GM12891 (cell line): Measurements from ENCODE around the gene COL8A2.

Source experiments
- DNase-seq: peaks from one replicate; pipeline ENCODE4 v3.0.0; 2011; ENCODE audit warnings: low spot score; ENCODE audit not compliant: insufficient read length
- FAIRE-seq: peaks from 2 replicates; lab custom pipeline; 2011; peaks lifted over from hg19 to GRCh38; lab: Jason Lieb, UNC
- PAX5 ChIP-seq: IDR thresholded peaks from 2 replicates; pipeline ENCODE4 v1.6.1; 2011; ENCODE audit warnings: low read length, moderate library complexity, mild to moderate bottlenecking; ENCODE audit not compliant: insufficient read depth, severe bottlenecking
- POLR2A ChIP-seq: IDR thresholded peaks from 2 replicates; pipeline ENCODE4 v1.6.1; 2011; ENCODE audit warnings: low read depth, low read length, control low read depth
- POLR2AphosphoS5 ChIP-seq: IDR thresholded peaks from 2 replicates; pipeline ENCODE4 v1.6.1; 2011; ENCODE audit warnings: low read depth, low read length, control low read depth
- POU2F2 ChIP-seq: IDR thresholded peaks from 2 replicates; pipeline ENCODE4 v1.6.1; 2011; ENCODE audit warnings: low read depth, mild to moderate bottlenecking, control low read depth, low read length, moderate library complexity
- SPI1 ChIP-seq: IDR thresholded peaks from 2 replicates; pipeline ENCODE4 v1.6.1; 2011; ENCODE audit warnings: low read depth, low read length, control low read depth
- TAF1 ChIP-seq: IDR thresholded peaks from 2 replicates; pipeline ENCODE4 v1.6.1; 2011; ENCODE audit warnings: low read depth, low read length, control low read depth

COL8A2 gene

GRCh38 chr1:36151134-36151844, 26.3 kb upstream of the COL8A2 start:
- FAIRE-seq: peak; percentile 9
- no peak for DNase-seq
- TF ChIP-seq POU2F2 (no peak), PAX5 (no peak), SPI1 (no peak)

- FAIRE-seq (peak; percentile 87), DNase-seq (peak; percentile 58)
- no peak for TF ChIP-seq TAF1
- TF ChIP-seq SPI1: peak; percentile 47; the same call in 1 of the 2 replicates
- TF ChIP-seq POLR2AphosphoS5: no peak
- TF ChIP-seq POU2F2: 0 out of 2 replicates have a peak, but pooled peaks have one; percentile 7
- TF ChIP-seq PAX5: no peak
- TF ChIP-seq POLR2A: no peak
Observed at GRCh38 chr1:36150296-36151133, 25.5 kb upstream of the COL8A2 start.

DNA sequence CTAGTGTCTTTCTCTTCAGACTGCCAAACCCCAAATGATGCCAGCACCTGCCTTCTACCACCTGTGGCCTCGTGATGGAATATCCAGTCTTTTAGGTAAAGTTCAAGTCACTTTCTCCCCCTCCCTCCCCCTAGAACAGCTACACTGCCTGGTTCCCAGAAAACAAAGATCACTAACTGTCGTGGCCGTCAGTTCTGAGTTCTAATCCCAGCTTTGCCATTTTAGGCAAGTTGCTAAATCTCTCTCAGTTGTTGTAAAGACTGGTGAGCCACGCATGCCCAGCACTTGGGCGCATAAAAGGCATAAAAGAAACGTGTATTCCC, 24.9 kb upstream of the COL8A2 start:
- TF ChIP-seq POU2F2: no peak
- no peak for TF ChIP-seq POLR2A
- no peak for TF ChIP-seq PAX5
- no peak for TF ChIP-seq TAF1
- TF ChIP-seq POLR2AphosphoS5: no peak
- no peak for TF ChIP-seq SPI1
- peak; percentile 75 for FAIRE-seq

DNA sequence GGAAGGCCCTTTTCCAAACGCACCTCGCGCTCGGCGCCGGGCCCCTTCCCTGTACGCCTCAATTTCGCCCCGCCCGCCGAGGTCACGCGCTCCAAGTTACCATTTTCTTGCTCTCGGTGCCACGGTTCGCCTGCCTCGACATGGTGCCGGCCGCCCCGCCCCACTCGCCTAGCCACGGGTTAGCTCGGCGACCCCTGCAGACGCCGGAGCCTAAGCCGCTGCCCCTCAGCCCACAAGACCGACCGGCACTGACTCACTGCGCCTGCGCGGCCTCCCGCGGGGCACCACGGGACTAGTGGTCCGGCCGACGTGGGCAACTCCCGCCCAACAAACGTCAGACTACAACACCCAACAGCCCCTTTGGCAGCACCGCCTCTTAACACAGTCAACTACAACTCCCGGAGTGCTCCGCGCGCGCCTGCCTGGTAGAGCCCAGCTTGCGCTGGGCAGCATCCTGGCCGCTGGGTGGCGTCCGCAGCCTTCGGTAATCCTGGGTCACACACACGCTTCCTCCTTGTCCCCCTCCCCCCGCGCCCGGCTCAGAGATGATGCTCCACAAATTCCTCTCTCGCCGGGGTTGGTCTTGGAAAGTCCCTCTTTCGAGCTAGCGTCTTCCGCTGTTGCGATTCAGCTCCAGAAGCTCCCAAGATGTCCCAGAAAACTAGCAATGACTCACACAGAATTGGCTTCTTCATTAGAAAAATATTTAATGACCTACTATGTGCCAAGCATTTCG, 24.4 kb upstream of the COL8A2 start, which contains the start of gene TRAPPC3:
Gene TRAPPC3, minus strand, starts transcription at position 250 of the 736 bp plus-strand sequence. Its CDS starts 108 bp downstream, at position 142.
- peak; percentile 99 for FAIRE-seq
- DNase-seq: peak; percentile 96
- peak; percentile 51 for TF ChIP-seq SPI1
- peak; percentile 49; the same call in 1 of the 2 replicates for TF ChIP-seq POU2F2
- TF ChIP-seq TAF1: 0 out of 2 replicates have a peak, but pooled peaks have one; percentile 27
- no peak for TF ChIP-seq PAX5

More for the DNA sequence above, 24.9 kb upstream of the COL8A2 start:
- no peak for DNase-seq

GRCh38 chr1:36148821-36149236, 23.8 kb upstream of the COL8A2 start:
- FAIRE-seq (peak; percentile 48), DNase-seq (no peak)
- TF ChIP-seq SPI1 (no peak), POLR2A (peak; percentile 26; the same call in 1 of the 2 replicates)

- no peak for TF ChIP-seq POLR2A
- TF ChIP-seq PAX5: no peak
- TF ChIP-seq POU2F2: no peak
- TF ChIP-seq SPI1: no peak
- no peak for TF ChIP-seq TAF1
- TF ChIP-seq POLR2AphosphoS5: no peak
- DNase-seq (no peak), FAIRE-seq (no peak)
Observed at GRCh38 chr1:36144413-36144812, 19.4 kb upstream of the COL8A2 start.

- TF ChIP-seq SPI1: no peak
- no peak for TF ChIP-seq POLR2AphosphoS5
- FAIRE-seq (peak; percentile 61), DNase-seq (no peak)
Observed at GRCh38 chr1:36143424-36143823, 18.4 kb upstream of the COL8A2 start.

DNA sequence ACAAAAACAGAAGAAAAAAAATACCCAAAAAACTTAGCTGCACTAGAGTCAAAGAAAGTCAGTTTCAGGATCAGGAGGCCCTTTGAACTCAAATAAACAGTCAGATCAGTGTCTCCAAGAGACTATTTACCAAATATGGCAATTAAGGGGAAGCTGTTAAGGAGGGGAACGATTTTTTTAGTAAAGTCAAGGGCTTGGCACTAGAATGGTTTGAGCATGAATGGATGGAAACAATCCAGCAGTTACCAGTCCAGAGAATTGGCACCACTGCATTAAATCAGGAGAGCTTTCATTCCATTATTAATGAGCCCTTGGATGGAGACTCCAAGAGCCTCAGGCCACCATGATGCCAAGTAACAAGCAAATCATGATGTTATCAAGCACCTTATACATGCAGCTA, 17.1 kb upstream of the COL8A2 start:
- TF ChIP-seq POLR2A (no peak), POLR2AphosphoS5 (no peak), TAF1 (no peak), PAX5 (no peak), SPI1 (no peak), POU2F2 (no peak)
- DNase-seq (no peak), FAIRE-seq (no peak)

DNA sequence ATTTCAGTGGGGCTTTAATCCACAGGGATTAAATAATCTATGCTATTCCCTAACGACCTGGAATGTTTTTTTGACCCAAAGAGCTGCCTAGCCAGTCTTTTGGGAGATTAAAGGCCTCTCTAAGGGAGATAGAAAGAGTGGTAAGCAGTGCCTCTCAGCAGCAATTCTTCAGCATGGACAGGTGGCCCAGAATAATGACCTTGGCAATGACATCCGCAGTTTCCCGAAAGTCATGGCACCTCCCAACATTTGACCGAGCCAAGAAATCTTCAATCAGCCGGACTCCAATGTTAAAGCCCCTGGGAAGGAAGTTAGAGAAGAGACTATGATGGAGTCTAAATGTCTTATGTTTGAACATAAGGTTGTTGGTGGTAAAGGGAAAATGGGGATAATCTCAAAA, 14.5 kb upstream of the COL8A2 start:
- no peak for FAIRE-seq
- no peak for TF ChIP-seq SPI1
- TF ChIP-seq POLR2A: no peak

GRCh38 chr1:36137776-36138175, 12.8 kb upstream of the COL8A2 start:
- FAIRE-seq: no peak
- TF ChIP-seq SPI1 (no peak), PAX5 (no peak), TAF1 (no peak), POU2F2 (no peak), POLR2AphosphoS5 (no peak), POLR2A (no peak)
- DNase-seq: no peak

More for the DNA sequence above, 14.5 kb upstream of the COL8A2 start:
- DNase-seq: no peak
